Measurements from ENCODE around the gene ALG9.
A peak's percentile ranks its signal among the peaks of the same experiment; 100 is the strongest.

Gene ALG9

GRCh38 chr11:111879637-111879960 lies 8.2 kb upstream of the ALG9 start:
- no peak for DNase-seq

- peak; percentile 96 for DNase-seq
Measured at GRCh38 chr11:111878849-111879636, 7.7 kb upstream of the ALG9 start, which contains the start of the genes CFAP68 and FDXACB1. TSS of gene CFAP68 (plus strand) at chr11:111879541. CDS start at chr11:111879561, 20 bp downstream. TSS of gene FDXACB1 (minus strand) at chr11:111879165. CDS start at chr11:111879132, 33 bp downstream.

GRCh38 chr11:111878385-111878848 lies 7.0 kb upstream of the ALG9 start:
- peak; percentile 40 for DNase-seq

DNA sequence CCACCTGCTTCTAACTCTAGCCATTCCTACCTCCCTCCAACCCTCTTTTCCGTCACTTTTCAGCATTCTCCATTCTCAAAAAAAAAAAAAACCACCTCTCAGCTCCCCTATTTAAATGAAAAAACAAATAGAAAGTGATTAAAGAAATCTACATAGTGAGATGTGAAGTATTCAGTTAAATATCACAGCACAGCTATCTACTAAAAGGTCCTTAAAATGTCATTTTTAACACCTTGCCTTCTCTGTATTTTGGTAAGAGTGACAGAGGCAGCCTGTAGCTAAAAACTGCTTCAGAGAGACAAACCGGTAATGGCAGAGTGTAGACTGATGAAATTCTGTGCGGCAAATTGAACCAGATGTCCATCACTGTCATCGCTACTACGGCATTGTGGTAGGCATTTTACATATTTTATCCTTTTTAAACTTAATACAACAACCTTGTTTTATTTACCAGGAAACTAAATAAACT lies 346 bp upstream of the ALG9 start:
- peak; percentile 42 for DNase-seq

- no peak for DNase-seq
Measured at GRCh38 chr11:111870522-111870885, 877 bp downstream of the ALG9 start.

GRCh38 chr11:111870113-111870512 lies 1.3 kb downstream of the ALG9 start:
- DNase-seq = no peak

- DNase-seq = no peak
Measured at GRCh38 chr11:111860257-111860656, 11.1 kb downstream of the ALG9 start.

DNA sequence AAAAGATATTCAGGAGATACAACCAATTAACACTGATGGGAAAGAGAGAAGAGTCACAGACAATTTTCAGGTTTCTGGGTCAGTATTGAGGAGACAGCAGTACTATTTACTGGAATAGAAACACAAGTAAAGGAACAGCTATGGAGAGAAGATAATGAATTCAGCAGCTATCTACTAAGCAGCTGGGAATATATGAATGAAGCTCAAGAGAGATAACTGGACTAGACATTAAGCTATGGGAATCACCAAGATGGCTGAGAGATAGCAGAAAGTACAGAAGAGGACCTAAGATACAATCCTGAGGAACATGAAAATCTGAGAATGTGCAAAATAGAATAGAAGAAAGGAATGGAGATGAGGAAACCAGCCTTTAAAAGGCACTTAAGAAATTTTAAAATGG lies 15.9 kb downstream of the ALG9 start:
- DNase-seq = no peak

- no peak for DNase-seq
Measured at GRCh38 chr11:111852103-111852502, 19.3 kb downstream of the ALG9 start.

- DNase-seq = no peak
Measured at GRCh38 chr11:111851636-111852035, 19.7 kb downstream of the ALG9 start.

- DNase-seq = no peak
Measured at GRCh38 chr11:111851067-111851466, 20.3 kb downstream of the ALG9 start.

GRCh38 chr11:111849631-111850030 lies 21.8 kb downstream of the ALG9 start:
- no peak for DNase-seq

- no peak for DNase-seq
Measured at GRCh38 chr11:111846636-111847035, 24.7 kb downstream of the ALG9 start.

GRCh38 chr11:111846063-111846462 lies 25.3 kb downstream of the ALG9 start:
- DNase-seq = no peak

DNA sequence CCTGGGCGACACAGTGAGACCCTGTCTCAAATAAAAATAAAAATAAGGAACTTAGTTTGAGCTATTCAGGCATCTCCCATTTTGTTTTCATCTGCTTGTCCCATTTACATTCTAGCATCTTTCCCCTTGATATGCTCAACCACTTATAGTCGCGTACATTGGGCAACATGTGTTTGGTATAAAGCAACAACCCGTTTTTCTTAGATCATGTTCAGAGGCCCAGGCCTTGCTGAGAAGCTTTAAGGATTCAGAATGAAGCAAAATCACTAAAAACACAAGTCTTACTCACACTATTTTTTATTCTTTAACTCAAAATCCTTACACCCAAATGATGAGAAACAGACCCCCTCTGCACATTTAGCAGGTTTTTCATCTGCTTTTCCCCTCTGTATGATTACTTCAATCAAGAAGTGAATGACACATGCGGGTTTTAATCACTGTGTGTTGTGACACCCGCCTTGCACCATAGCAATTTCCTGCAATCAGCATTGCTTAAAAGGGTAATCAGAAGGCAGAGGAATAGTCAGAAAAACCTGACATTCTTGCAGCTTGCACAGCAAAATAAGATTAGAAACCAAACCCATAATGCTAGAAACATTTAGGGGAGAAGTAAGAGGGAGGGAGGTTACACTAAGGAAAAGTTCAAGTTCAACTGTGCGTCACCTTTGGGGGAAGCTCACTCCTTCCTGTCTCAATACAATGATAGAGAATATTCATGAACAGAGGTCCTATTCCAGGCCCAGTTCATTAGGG lies 25.9 kb downstream of the ALG9 start:
- DNase-seq = no peak

- DNase-seq = no peak
Measured at GRCh38 chr11:111843661-111844060, 27.7 kb downstream of the ALG9 start.

DNA sequence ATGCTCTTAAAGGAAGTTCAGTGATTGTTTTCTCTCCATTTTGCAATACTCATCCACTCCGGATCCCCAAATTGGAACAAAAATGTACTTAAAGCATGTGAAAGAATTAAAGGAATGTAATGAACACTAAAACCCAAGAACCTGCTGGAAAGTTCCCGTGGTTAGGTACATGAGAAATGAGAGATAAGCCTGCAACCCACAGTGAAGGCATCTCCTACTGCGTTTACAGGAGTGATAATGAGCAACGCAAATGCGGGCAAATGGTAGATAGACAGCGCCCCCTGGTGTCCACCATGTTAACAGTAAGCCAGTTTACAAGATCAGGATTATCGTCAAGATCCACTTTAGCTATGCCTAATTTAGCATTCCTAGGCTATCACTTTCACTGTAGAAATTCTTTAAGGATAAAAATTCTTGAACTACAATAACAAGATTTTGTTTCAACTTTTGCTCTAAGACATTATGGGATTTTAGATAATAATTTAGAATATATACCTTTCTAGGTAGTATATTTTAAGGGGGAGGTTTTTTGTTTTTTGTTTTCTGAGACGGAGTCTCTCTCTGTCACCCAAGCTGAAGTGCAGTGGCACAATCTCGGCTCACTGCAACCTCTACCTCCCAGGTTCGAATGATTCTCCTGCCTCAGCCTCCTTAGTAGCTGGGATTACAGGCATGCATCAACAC lies 29.9 kb downstream of the ALG9 start:
- peak; percentile 91 for DNase-seq

DNA sequence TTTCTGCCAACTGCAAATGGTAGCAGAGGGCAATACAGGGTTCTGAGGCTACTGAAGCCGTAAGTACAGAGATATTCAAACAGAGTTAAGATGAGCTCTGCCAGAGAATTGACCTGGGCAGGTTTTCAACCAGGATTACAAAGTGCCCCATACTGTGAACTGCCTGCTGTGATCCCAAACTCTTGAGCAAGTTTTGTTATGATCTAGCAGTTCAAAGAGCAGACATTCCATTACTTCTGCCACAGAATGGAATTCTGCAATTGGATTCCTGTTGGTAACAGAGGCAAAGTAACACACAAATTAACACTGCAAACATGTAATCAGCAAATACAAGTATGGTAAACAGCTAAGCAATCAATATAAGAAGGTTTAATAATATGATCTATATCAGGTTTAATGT lies 31.2 kb downstream of the ALG9 start:
- DNase-seq = no peak

- DNase-seq = no peak
Measured at GRCh38 chr11:111838054-111838453, 33.3 kb downstream of the ALG9 start.

- no peak for DNase-seq
Measured at GRCh38 chr11:111837366-111837891, 34.0 kb downstream of the ALG9 start.

- DNase-seq = no peak
Measured at GRCh38 chr11:111836721-111837120, 34.7 kb downstream of the ALG9 start.

GRCh38 chr11:111836162-111836561 lies 35.2 kb downstream of the ALG9 start:
- DNase-seq = no peak

DNA sequence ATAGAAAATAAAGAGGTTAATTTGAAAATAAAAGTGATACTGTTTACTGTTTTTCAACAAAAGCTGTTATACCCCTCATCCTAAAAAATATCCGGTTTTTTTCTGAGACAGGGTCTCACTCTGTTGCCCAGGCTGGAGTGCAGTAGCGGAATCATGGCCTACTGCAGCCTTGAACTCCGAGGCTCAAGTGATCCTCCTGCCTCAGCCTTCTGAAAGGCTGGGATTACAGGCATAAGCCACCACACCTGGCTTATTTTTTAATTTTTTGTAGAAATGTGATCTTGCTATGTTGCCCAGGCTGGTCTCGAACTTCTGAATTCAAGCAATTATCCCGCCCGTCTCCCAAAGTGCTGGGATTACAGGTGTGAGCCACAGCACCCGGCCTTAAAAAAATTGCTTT lies 35.7 kb downstream of the ALG9 start:
- no peak for DNase-seq
